ENCODE measurements around the gene RNF8.

DNA sequence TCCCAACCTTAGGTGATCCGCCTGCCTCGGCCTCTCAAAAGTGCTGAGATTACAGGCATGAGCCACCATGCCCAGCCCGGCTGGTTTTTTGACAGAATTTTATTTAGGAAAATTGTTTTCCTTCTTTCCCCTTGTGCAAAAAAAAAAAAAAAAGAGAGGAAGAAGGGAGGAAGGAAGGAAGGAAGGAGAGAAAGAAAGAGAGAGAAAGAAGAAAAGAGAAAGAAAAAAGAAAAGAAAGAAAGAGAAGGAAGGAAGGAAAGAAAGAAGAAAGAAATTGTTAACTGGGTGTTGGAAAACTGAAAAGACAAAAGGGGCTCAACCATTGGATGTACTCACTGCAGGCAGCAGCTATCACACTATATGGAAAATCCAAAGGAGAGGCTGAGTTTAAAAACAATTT is 1.4 kb upstream of the RNF8 start:
- TF ChIP-seq HDAC6 (IDR thresholded peaks at IDR 0.05; ENCODE audit: low read depth, low read length): no peak
- no peak for TF ChIP-seq USF2 (CRISPR knock-in tag; IDR thresholded peaks at IDR 0.05)
- no peak for TF ChIP-seq CEBPB (tag; IDR thresholded peaks at IDR 0.05)
- TF ChIP-seq CREB5 (CRISPR knock-in tag; IDR thresholded peaks at IDR 0.05): no peak
- no peak for TF ChIP-seq LEF1 (IDR thresholded peaks at IDR 0.05)
- TF ChIP-seq DDX20 (tag; IDR thresholded peaks at IDR 0.05; ENCODE audit: low read depth): no peak
- TF ChIP-seq POLR2A (conservative IDR thresholded peaks at IDR 0.05): no peak
- TF ChIP-seq GABPA (tag; conservative IDR thresholded peaks at IDR 0.05; ENCODE audit: low read depth): no peak
- TF ChIP-seq, protein P1, sequence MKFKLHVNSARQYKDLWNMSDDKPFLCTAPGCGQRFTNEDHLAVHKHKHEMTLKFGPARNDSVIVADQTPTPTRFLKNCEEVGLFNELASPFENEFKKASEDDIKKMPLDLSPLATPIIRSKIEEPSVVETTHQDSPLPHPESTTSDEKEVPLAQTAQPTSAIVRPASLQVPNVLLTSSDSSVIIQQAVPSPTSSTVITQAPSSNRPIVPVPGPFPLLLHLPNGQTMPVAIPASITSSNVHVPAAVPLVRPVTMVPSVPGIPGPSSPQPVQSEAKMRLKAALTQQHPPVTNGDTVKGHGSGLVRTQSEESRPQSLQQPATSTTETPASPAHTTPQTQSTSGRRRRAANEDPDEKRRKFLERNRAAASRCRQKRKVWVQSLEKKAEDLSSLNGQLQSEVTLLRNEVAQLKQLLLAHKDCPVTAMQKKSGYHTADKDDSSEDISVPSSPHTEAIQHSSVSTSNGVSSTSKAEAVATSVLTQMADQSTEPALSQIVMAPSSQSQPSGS (CRISPR knock-in tag; IDR thresholded peaks at IDR 0.05): no peak
- TF ChIP-seq CHD4 (IDR thresholded peaks at IDR 0.05; ENCODE audit: insufficient read depth, insufficient replicate concordance, low read depth, low read length, poor library complexity, severe bottlenecking): no peak
- no peak for TF ChIP-seq THAP7 (CRISPR knock-in tag; IDR thresholded peaks at IDR 0.05)
- TF ChIP-seq ZNF124 (CRISPR knock-in tag; IDR thresholded peaks at IDR 0.05): no peak
